Activated CD8-positive, alpha-beta memory T cell treated with anti-CD3 and anti-CD28 coated beads for 4 hours (primary cell): ENCODE data around the gene DNAH5.
"Not testable (repeated sequence)": the region's sequence is repeated elsewhere in the genome, so short reads cannot be mapped to it uniquely, and the experiment has no call there.

Experiments
- DNase-seq, 2 donors: peaks; one replicate each; pipeline ENCODE4 v3.0.0-alpha.2; 2020; ENCODE audit warnings: low read depth in 2 of 2

DNAH5 gene, protein sequence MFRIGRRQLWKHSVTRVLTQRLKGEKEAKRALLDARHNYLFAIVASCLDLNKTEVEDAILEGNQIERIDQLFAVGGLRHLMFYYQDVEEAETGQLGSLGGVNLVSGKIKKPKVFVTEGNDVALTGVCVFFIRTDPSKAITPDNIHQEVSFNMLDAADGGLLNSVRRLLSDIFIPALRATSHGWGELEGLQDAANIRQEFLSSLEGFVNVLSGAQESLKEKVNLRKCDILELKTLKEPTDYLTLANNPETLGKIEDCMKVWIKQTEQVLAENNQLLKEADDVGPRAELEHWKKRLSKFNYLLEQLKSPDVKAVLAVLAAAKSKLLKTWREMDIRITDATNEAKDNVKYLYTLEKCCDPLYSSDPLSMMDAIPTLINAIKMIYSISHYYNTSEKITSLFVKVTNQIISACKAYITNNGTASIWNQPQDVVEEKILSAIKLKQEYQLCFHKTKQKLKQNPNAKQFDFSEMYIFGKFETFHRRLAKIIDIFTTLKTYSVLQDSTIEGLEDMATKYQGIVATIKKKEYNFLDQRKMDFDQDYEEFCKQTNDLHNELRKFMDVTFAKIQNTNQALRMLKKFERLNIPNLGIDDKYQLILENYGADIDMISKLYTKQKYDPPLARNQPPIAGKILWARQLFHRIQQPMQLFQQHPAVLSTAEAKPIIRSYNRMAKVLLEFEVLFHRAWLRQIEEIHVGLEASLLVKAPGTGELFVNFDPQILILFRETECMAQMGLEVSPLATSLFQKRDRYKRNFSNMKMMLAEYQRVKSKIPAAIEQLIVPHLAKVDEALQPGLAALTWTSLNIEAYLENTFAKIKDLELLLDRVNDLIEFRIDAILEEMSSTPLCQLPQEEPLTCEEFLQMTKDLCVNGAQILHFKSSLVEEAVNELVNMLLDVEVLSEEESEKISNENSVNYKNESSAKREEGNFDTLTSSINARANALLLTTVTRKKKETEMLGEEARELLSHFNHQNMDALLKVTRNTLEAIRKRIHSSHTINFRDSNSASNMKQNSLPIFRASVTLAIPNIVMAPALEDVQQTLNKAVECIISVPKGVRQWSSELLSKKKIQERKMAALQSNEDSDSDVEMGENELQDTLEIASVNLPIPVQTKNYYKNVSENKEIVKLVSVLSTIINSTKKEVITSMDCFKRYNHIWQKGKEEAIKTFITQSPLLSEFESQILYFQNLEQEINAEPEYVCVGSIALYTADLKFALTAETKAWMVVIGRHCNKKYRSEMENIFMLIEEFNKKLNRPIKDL (N-terminal part only)

DNA sequence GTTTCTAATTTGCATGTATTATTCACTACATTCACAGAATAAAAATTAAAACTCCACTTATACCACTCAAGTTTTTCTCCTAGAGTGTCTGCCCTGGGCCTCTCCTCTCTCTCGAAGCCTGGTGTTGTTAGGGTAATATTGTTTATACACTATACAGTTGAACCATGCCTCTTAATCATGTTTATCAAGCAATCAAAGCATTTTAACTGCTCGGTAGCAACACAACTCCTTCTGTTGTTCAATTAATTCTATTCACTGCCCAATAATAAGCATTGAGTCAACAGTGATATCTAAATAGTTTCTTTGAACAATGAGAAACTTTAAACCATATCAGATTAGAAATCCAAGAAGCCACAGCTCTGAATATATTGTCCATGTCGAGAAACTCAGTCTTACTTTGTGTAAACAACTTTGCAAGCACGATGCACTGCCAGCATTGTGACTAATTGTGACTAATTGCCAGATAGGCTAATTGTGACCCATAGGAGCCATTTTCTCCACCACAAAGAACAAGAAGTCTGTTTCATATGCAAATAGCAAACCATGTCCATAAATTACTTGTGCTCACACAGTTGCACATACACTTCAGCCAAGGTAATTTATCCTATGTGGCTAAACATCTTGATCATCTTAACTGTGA is at the start of gene DNAH5:
Gene DNAH5 (minus strand): TSS at position 129 of the 640 bp plus-strand sequence. CDS start 250 bp downstream, outside the sequence.
- DNase-seq, result no peak

- no peak for DNase-seq
These were observed 49.4 kb upstream of the DNAH5 start for GRCh38 chr5:13993926-13994325.

- DNase-seq, result no peak
These were observed 48.3 kb upstream of the DNAH5 start for GRCh38 chr5:13992795-13993194.

GRCh38 chr5:13991365-13991764 is 46.9 kb upstream of the DNAH5 start:
- no peak for DNase-seq

GRCh38 chr5:13990896-13991295 is 46.4 kb upstream of the DNAH5 start:
- no peak for DNase-seq

GRCh38 chr5:13989832-13990231 is 45.3 kb upstream of the DNAH5 start:
- no peak for DNase-seq

DNA sequence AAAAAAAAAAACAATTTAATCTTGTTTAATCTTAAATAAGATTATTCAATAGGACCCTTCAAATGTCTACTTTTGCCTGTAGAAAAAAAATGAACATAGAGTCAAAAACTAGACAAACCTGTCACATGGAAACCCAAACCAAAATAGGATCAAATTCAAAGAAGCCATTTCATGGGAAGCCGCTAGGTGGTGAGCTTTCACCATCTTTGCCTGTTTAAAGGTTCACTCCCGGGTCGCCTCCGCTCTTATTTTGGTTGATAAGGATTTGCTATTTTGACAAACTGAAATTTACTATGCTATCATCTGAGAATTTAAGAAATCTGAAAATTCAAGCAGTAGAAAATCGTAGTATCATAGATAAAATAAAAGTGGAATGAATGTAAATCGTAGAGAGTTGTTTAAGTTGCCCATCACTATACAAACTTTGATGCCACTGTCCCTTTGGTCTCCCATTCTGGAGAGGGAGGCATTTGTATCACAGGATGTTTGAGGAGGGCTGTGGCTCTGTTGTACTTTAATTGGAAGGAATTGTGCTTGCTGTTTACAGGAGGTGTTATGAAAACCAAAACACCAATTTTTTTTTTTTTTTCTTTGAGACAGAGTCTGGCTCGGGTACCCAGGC is 43.5 kb upstream of the DNAH5 start:
- DNase-seq, result no peak

DNA sequence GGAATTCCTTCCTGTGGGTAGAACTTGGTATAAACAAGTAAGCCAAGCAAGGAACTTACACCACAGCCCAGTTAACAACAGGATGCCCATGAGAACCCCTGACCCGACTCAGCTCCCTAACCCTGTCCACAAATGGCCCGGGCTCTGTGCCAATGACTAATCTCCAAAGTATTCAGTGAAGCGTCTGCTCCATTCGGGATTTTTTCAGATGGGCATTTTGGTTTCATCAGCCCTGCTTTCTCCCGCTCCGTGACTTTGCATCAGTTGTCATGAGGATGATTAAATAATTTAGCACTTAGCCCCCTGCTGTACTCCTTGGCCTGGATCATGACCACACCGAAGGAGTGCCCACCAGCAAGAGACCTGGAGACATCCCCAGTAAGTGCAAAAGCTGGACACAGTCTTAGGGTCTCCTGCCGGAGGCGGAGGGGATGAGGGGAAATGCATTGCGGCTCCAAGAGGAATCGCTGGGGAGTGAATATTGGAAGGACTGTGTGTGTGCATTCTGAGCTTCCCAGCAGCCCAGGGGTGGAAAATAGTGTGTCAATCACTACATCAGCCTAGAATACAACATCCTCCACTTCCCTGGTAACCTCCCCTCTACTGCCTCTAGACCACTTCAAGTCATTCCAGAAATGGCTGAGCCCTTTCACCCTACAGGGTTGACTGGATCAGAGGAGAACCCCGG is 41.4 kb upstream of the DNAH5 start:
- DNase-seq, result no peak

- DNase-seq, result not testable (repeated sequence)
These were observed 40.4 kb upstream of the DNAH5 start for GRCh38 chr5:13984888-13985287.

DNA sequence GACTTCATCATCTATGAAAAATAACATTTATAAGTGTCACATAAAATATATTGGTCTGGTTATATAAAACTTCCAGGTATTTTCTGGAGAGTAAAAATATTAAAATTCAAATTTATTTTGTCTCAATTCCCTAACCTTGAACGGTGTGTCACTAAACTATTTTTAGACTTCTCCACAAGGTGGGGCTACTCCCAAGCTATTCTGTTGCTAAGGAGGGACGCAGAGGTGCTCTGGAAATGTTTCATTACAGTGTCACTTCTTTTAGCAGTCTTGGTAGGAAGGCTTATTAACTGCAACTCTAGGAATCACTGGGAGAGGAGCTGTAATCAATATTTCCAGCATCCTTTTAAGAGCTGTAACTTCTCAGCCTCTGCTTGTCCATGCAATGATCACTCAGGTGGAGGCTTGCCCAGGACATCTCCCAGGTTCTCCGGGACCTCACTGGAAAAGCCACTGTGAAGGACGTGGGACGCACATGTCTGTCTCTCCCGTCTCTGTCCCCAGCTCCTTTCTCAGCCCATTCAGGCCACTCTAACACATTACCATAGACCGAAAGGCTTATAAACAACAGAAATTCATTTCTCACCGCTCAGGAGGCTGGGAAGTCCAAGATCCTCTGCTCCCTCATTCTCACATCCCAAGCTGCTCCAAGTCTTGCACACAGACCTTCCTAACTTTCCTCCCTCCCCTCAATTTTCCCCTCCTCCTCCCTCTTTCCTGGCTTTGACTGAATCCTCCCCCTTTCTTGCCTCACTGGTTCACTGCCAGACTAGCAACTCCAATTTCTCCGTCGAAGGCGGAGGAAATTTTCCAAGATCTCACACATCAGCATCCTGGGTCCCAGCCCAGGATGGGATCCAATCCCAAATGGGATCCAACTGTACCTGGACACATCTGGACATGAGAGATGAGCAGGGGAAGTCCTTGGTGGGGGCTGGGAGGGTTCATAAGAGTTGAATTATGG is 32.7 kb upstream of the DNAH5 start:
- DNase-seq, result no peak

DNA sequence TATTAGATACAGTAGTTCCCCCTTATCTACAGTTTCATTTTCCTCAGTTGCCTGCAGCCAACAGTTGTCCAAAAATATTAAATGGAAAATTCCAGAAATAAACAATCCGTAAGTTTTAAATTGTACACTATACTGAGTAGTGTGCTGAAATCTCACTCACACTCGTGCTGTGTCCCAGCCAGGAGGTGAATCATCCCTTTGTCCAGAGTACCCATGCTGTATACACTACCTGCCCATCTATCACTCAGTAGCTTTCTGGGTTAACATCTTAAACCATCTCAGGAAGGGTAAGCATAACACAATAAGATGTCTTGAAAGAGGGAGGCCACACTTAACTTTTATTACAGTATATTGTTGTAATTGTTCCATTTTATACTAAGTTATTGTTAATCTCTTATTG is 31.7 kb upstream of the DNAH5 start:
- no peak for DNase-seq

DNA sequence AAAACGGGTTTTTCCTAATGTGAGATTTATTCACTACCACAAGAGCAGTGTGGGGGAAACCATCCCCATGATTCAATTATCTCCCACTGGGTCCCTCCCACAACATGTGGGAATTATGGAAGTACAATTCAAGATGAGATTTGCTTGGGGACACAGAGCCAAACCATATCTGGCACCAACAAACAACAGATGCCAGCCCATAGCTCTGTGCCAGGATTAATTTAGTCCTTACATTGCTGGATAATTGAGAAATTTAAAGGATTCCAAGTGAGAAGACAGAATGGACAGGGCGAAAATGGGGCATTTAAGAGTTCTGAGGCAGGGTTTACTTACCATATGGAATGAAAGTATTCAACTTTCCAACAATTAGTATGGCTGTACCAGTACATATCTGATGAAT is 30.8 kb upstream of the DNAH5 start:
- no peak for DNase-seq

- DNase-seq, result no peak
These were observed 29.2 kb upstream of the DNAH5 start for GRCh38 chr5:13973724-13974123.

DNA sequence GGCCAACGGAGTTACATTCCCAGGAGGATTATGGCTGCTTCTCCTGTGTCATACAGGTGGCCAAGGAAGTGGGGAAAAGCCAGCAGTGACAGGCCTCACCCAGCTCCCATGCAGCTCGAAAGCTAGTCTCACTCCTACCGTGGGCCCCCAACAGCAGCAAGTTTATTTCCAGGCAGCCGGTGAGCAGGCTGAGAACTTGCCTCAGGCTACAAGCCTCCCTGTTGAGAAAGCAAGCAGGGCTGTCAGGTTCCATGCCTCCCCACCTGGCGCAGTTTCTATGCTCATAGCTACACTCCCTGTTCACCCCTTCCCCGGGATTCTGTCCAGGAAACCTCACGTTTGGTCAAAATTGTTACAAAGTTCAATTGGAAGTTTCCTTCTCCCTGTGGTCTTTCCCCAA is 27.5 kb upstream of the DNAH5 start:
- DNase-seq, result no peak

- no peak for DNase-seq
These were observed 12.7 kb upstream of the DNAH5 start for GRCh38 chr5:13957032-13957645.

- no peak for DNase-seq
These were observed 12.0 kb upstream of the DNAH5 start for GRCh38 chr5:13956471-13956870.

GRCh38 chr5:13955896-13956295 is 11.4 kb upstream of the DNAH5 start:
- DNase-seq, result no peak

- no peak for DNase-seq
These were observed 1.6 kb upstream of the DNAH5 start for GRCh38 chr5:13946111-13946510.

- no peak for DNase-seq
These were observed 783 bp upstream of the DNAH5 start for GRCh38 chr5:13945271-13945670.
